ENCODE data around the gene WDR75.

Gene WDR75

GRCh38 chr2:189498205-189498604 is 56.9 kb downstream of the WDR75 start:
- DNase-seq (ENCODE audit: low read depth in 2 of 3, low spot score in 1 of 3), result no peak

- no peak for DNase-seq (ENCODE audit: low read depth in 2 of 3, low spot score in 1 of 3)
These were observed 57.9 kb downstream of the WDR75 start for GRCh38 chr2:189499137-189499536.

GRCh38 chr2:189500456-189501160 is 59.3 kb downstream of the WDR75 start:
- no peak for DNase-seq (ENCODE audit: low read depth in 2 of 3, low spot score in 1 of 3)

GRCh38 chr2:189501487-189501886 is 60.2 kb downstream of the WDR75 start:
- no peak for DNase-seq (ENCODE audit: low read depth in 2 of 3, low spot score in 1 of 3)

GRCh38 chr2:189502714-189503113 is 61.4 kb downstream of the WDR75 start:
- no peak for DNase-seq (ENCODE audit: low read depth in 2 of 3, low spot score in 1 of 3)

GRCh38 chr2:189504238-189504637 is 63.0 kb downstream of the WDR75 start:
- no peak for DNase-seq (ENCODE audit: low read depth in 2 of 3, low spot score in 1 of 3)

- no peak for DNase-seq (ENCODE audit: low read depth in 2 of 3, low spot score in 1 of 3)
These were observed 64.2 kb downstream of the WDR75 start for GRCh38 chr2:189505492-189505891.

GRCh38 chr2:189506514-189506976 is 65.3 kb downstream of the WDR75 start:
- DNase-seq (ENCODE audit: low read depth in 2 of 3, low spot score in 1 of 3), result no peak

- no peak for DNase-seq (ENCODE audit: low read depth in 2 of 3, low spot score in 1 of 3)
These were observed 70.1 kb downstream of the WDR75 start for GRCh38 chr2:189511210-189511959.

GRCh38 chr2:189511960-189512319 is 70.7 kb downstream of the WDR75 start:
- no peak for DNase-seq (ENCODE audit: low read depth in 2 of 3, low spot score in 1 of 3)

GRCh38 chr2:189512879-189513278 is 71.6 kb downstream of the WDR75 start:
- DNase-seq (ENCODE audit: low read depth in 2 of 3, low spot score in 1 of 3), result no peak

GRCh38 chr2:189514104-189514503 is 72.8 kb downstream of the WDR75 start:
- no peak for DNase-seq (ENCODE audit: low read depth in 2 of 3, low spot score in 1 of 3)

- no peak for DNase-seq (ENCODE audit: low read depth in 2 of 3, low spot score in 1 of 3)
These were observed 74.0 kb downstream of the WDR75 start for GRCh38 chr2:189515264-189515663.

GRCh38 chr2:189516546-189516945 is 75.3 kb downstream of the WDR75 start:
- DNase-seq (ENCODE audit: low read depth in 2 of 3, low spot score in 1 of 3), result no peak

GRCh38 chr2:189517847-189518535 is 76.7 kb downstream of the WDR75 start:
- DNase-seq (ENCODE audit: low read depth in 2 of 3, low spot score in 1 of 3), result no peak

GRCh38 chr2:189519631-189520387 is 78.5 kb downstream of the WDR75 start:
- DNase-seq (ENCODE audit: low read depth in 2 of 3, low spot score in 1 of 3), result no peak

GRCh38 chr2:189521699-189522434 is 80.6 kb downstream of the WDR75 start:
- no peak for DNase-seq (ENCODE audit: low read depth in 2 of 3, low spot score in 1 of 3)

GRCh38 chr2:189522435-189523151 is 81.3 kb downstream of the WDR75 start:
- DNase-seq (ENCODE audit: low read depth in 2 of 3, low spot score in 1 of 3), result no peak

- DNase-seq (ENCODE audit: low read depth in 2 of 3, low spot score in 1 of 3), result no peak
These were observed 83.5 kb downstream of the WDR75 start for GRCh38 chr2:189524746-189525145.
